Liver (tissue), 9 donors: ENCODE results near the gene PRKCG. TPM values are rescaled to one million over a fixed set of nuclear protein-coding genes. Genes with fewer than 3 reads are reported as not detected.

ENCODE experiments used
- DNase-seq: peaks from one replicate; pipeline ENCODE4 v3.0.0-alpha.2; 2017; ENCODE audit warnings: low spot score
- H3K27ac ChIP-seq, 2 donors: one replicate each; pipeline ENCODE4 v1.7.0; 2013; ENCODE audit warnings: inconsistent platforms in 2 of 2, low read length in 2 of 2, control low read depth in 1 of 2, low read depth in 1 of 2, mild to moderate bottlenecking in 1 of 2
- H3K27me3 ChIP-seq, 4 donors: one replicate each; pipeline versions ENCODE4 v1.6.1 to v1.7.0; 2013; ENCODE audit warnings: low read length in 3 of 4, inconsistent platforms in 1 of 4, mild to moderate bottlenecking in 1 of 4, moderate library complexity in 1 of 4; ENCODE audit not compliant: control insufficient read depth in 4 of 4, insufficient read depth in 4 of 4
- H3K36me3 ChIP-seq, 4 donors: one replicate each; pipeline versions ENCODE4 v1.6.1 to v1.7.0; 2013; ENCODE audit warnings: low read length in 3 of 4, mild to moderate bottlenecking in 3 of 4, low read depth in 1 of 4, moderate library complexity in 1 of 4; ENCODE audit not compliant: control insufficient read depth in 4 of 4, insufficient read depth in 3 of 4
- H3K4me1 ChIP-seq, 4 donors: one replicate each; pipeline versions ENCODE4 v1.6.1 to v1.7.0; 2013; ENCODE audit warnings: low read length in 3 of 4, mild to moderate bottlenecking in 3 of 4, moderate library complexity in 1 of 4; ENCODE audit not compliant: control insufficient read depth in 4 of 4, insufficient read depth in 4 of 4
- H3K4me3 ChIP-seq, 3 donors: one replicate each; pipeline versions ENCODE4 v1.6.1 to v1.7.0; 2013; ENCODE audit warnings: low read length in 3 of 3, control low read depth in 1 of 3, low read depth in 1 of 3, mild to moderate bottlenecking in 1 of 3
- H3K9ac ChIP-seq, 2 donors: one replicate each; pipeline ENCODE4 v1.7.0; 2013; ENCODE audit warnings: low read length in 2 of 2, mild to moderate bottlenecking in 2 of 2, moderate library complexity in 2 of 2, control low read depth in 1 of 2, low read depth in 1 of 2
- H3K9me3 ChIP-seq, 4 donors: one replicate each; pipeline versions ENCODE4 v1.6.1 to v1.7.0; 2013; ENCODE audit warnings: low read length in 3 of 4; ENCODE audit not compliant: control insufficient read depth in 4 of 4
- ATF3 ChIP-seq: IDR thresholded peaks from 2 replicates; pipeline ENCODE4 v1.6.1; 2016; ENCODE audit warnings: antibody characterized with exemption
- CTCF ChIP-seq: fragments of 150-350 bp; IDR thresholded peaks from 2 replicates; pipeline ENCODE4 v1.5.1; 2017; ENCODE audit warnings: improper control_type of control experiment, low read depth, low read length; ENCODE audit not compliant: missing input control
- EGR1 ChIP-seq, 2 donors: IDR thresholded peaks; 2 replicates each; pipeline ENCODE4 v1.6.1; 2016 to 2018; ENCODE audit warnings: antibody characterized with exemption in 2 of 2, low read depth in 2 of 2
- FOXA1 ChIP-seq: IDR thresholded peaks from 2 replicates; pipeline ENCODE4 v1.6.1; 2016; ENCODE audit warnings: antibody characterized with exemption
- FOXA2 ChIP-seq: IDR thresholded peaks from 2 replicates; pipeline ENCODE4 v1.6.1; 2016; ENCODE audit warnings: antibody characterized with exemption
- GABPA ChIP-seq, 2 donors: IDR thresholded peaks in 1 of 2; conservative IDR thresholded peaks in 1 of 2; 2 replicates each; pipeline ENCODE4 v1.6.1; 2016; ENCODE audit warnings: antibody characterized with exemption in 2 of 2, mild to moderate bottlenecking in 1 of 2, moderate library complexity in 1 of 2
- HNF4G ChIP-seq: IDR thresholded peaks from 2 replicates; pipeline ENCODE4 v1.6.1; 2016; ENCODE audit warnings: antibody characterized with exemption
- JUND ChIP-seq, 2 donors: IDR thresholded peaks; 2 replicates each; pipeline ENCODE4 v1.6.1; 2016; ENCODE audit warnings: antibody characterized with exemption in 2 of 2
- MAX ChIP-seq: IDR thresholded peaks from 2 replicates; pipeline ENCODE4 v1.6.1; 2016; ENCODE audit warnings: antibody characterized with exemption
- NR2F2 ChIP-seq: IDR thresholded peaks from 2 replicates; pipeline ENCODE4 v1.6.1; 2016; ENCODE audit warnings: antibody characterized with exemption
- RAD21 ChIP-seq, 2 donors: IDR thresholded peaks; 2 replicates each; pipeline ENCODE4 v1.6.1; 2016; ENCODE audit warnings: antibody characterized with exemption in 2 of 2, mild to moderate bottlenecking in 2 of 2
- REST ChIP-seq: IDR thresholded peaks from 2 replicates; pipeline ENCODE4 v1.6.1; 2016; ENCODE audit warnings: antibody characterized with exemption, mild to moderate bottlenecking
- RXRA ChIP-seq, 2 donors: IDR thresholded peaks; 2 replicates each; pipeline ENCODE4 v1.6.1; 2017 to 2018; ENCODE audit warnings: antibody characterized with exemption in 2 of 2, mild to moderate bottlenecking in 1 of 2
- SP1 ChIP-seq: IDR thresholded peaks from 2 replicates; pipeline ENCODE4 v1.6.1; 2018; ENCODE audit warnings: antibody characterized with exemption, mild to moderate bottlenecking
- TAF1 ChIP-seq: conservative IDR thresholded peaks from 2 replicates; pipeline ENCODE4 v1.6.1; 2016; ENCODE audit warnings: antibody characterized with exemption, mild to moderate bottlenecking
- YY1 ChIP-seq: IDR thresholded peaks from 2 replicates; pipeline ENCODE4 v1.6.1; 2016; ENCODE audit warnings: antibody characterized with exemption, mild to moderate bottlenecking
- ZBTB33 ChIP-seq: IDR thresholded peaks from 2 replicates; pipeline ENCODE4 v1.6.1; 2016; ENCODE audit warnings: antibody characterized with exemption
- WGBS: extraction: QIAGEN DNeasy Blood & Tissue Kit; methylation state at CpG from one replicate; pipeline ENCODE4 v1.1.7; 2013; 5-methylcytosine and 5-hydroxymethylcytosine counted together
- polyA plus RNA-seq, 2 donors: library from polyadenylated mRNA; stranded (reverse) in 1 of 2; unstranded in 1 of 2; fragments of 200-250 nt in 1 of 2; fragments of >200 nt in 1 of 2; fragmentation: Nextera tagmentation in 1 of 2; extraction: Ambion mirVana in 1 of 2; gene quantifications; one replicate each; pipeline versions ENCODE4 v1.2.1 to v1.2.3, GENCODE V29; 2013 to 2015
- total RNA-seq, 2 donors: library from RNA; depleted of rRNA; stranded (reverse); fragments of >200 nt; gene quantifications; one replicate each; pipeline ENCODE4 v1.2.3, GENCODE V29; 2014
- donor health status: healthy.
- donor health status: healthy.
- donor health status: healthy.
- donor health status: healthy.
- donor health status: healthy.

Gene PRKCG
- total and polyA plus RNA-seq, 4 donors = 0.09 TPM; not detected in 3

- H3K27me3 ChIP-seq = no peaks in the 10 kb centered on the region
- DNase-seq = no peak
- peaks cover 0 to under 1% (median 0%) of the 10 kb centered on the region in 4 donors for H3K4me1 ChIP-seq
- no peak overlapping the region for H3K27ac ChIP-seq
- no peak overlapping the region for H3K4me3 ChIP-seq
- WGBS = 72% methylated on average over 9 of the region's 9 CpGs
- TF ChIP-seq ZBTB33 (no peak), CTCF (no peak), MAX (no peak), ATF3 (no peak)
- no peaks in the 10 kb centered on the region for H3K36me3 ChIP-seq
- H3K9me3 ChIP-seq = no peaks in the 10 kb centered on the region
- H3K9ac ChIP-seq = no peak overlapping the region
These were observed 37.1 kb upstream of the PRKCG start for GRCh38 chr19:53844849-53845246.

- H3K9me3 ChIP-seq = no peaks in the 10 kb centered on the region
- H3K27me3 ChIP-seq = no peaks in the 10 kb centered on the region
- H3K9ac ChIP-seq = no peak overlapping the region
- H3K4me1 ChIP-seq = peaks cover 0 to 2% (median 0%) of the 10 kb centered on the region in 4 donors
- DNase-seq = no peak
- H3K36me3 ChIP-seq = no peaks in the 10 kb centered on the region
- TF ChIP-seq RXRA (IDR thresholded peaks at IDR 0.05) = no peak
- no peak for TF ChIP-seq ZBTB33
- no peak for TF ChIP-seq NR2F2
- TF ChIP-seq HNF4G = no peak
- no peak for TF ChIP-seq ATF3
- TF ChIP-seq FOXA2 = no peak
- TF ChIP-seq REST = no peak
- TF ChIP-seq JUND (IDR thresholded peaks at IDR 0.05) = no peak
- TF ChIP-seq FOXA1 = no peak
- TF ChIP-seq YY1 = no peak
- TF ChIP-seq RAD21 (IDR thresholded peaks at IDR 0.05) = no peak
- no peak for TF ChIP-seq TAF1
- no peak for TF ChIP-seq GABPA (IDR thresholded peaks at IDR 0.05 in 1 of 2, conservative IDR thresholded peaks at IDR 0.05 in 1 of 2)
- TF ChIP-seq SP1 = no peak
- TF ChIP-seq EGR1 (IDR thresholded peaks at IDR 0.05; ENCODE audit: low read depth in 2 of 2) = no peak
- H3K4me3 ChIP-seq = no peak overlapping the region
- 59% methylated on average over 8 of the region's 8 CpGs for WGBS
- no peak overlapping the region for H3K27ac ChIP-seq
These were observed 34.4 kb upstream of the PRKCG start for GRCh38 chr19:53847555-53847954.
